ENCODE results near the gene PTOV1. TPM values are rescaled to one million over a fixed set of nuclear protein-coding genes. Genes with fewer than 3 reads are reported as not detected.

The PTOV1 gene
- total RNA-seq, 2 experiments from 2014 or later, result 105 to 124 TPM

DNA sequence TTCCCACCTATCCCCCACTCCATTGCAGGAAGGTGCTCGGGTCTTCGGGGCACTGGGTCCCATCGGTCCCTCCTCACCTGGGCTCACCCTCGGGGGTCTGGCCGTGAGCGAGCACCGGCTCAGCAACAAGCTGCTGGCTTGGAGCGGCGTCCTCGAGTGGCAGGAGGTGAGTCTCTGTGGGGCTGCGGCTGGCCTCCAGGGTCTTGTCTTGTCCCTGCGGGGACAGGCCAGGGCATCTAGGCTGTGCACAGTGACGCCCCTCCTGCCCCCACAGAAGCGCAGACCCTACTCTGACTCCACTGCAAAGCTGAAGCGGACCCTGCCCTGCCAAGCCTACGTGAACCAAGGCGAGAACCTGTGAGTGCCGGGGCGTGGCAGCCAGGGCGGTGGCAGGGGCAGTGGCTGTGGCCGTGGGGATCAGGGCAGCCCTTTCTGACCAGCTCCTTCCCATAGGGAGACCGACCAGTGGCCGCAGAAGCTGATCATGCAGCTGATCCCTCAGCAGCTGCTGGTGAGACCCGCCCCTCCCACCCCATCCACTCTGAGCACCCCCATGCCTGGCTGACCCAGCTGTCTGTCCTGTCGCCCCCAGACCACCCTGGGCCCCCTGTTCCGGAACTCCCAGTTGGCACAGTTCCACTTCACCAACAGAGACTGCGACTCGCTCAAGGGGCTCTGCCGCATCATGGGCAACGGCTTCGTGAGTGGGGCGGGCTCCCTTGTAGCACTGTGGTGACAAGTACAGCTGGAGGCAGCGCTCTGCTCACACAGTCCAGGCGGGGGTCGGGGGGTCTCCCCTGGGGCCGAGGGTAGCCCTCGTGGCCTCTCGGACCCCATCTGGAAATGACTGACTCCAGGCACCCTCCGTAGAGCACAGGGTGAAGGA, 3.7 kb downstream of the PTOV1 start:
- H3K27ac ChIP-seq (ENCODE audit: low read depth, low read length, poor library complexity, severe bottlenecking), result no peak overlapping the region
- BruUV-seq (replicated peaks), result no TSS peak
- no peaks in the 10 kb centered on the region for H3K9me3 ChIP-seq (ENCODE audit: low read length)
- intact Hi-C loops (cut with micrococcal nuclease; ENCODE audit: unreplicated experiment), result no loop called here
- no peak for TF ChIP-seq EZH2phosphoT487 (IDR thresholded peaks at IDR 0.05; ENCODE audit: borderline replicate concordance, low read depth, low read length)
- TF ChIP-seq, protein P1, sequence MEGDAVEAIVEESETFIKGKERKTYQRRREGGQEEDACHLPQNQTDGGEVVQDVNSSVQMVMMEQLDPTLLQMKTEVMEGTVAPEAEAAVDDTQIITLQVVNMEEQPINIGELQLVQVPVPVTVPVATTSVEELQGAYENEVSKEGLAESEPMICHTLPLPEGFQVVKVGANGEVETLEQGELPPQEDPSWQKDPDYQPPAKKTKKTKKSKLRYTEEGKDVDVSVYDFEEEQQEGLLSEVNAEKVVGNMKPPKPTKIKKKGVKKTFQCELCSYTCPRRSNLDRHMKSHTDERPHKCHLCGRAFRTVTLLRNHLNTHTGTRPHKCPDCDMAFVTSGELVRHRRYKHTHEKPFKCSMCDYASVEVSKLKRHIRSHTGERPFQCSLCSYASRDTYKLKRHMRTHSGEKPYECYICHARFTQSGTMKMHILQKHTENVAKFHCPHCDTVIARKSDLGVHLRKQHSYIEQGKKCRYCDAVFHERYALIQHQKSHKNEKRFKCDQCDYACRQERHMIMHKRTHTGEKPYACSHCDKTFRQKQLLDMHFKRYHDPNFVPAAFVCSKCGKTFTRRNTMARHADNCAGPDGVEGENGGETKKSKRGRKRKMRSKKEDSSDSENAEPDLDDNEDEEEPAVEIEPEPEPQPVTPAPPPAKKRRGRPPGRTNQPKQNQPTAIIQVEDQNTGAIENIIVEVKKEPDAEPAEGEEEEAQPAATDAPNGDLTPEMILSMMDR (conservative IDR thresholded peaks at IDR 0.05; ENCODE audit: low read length), result no peak
- no peak overlapping the region for H3K4me2 ChIP-seq (ENCODE audit: low read length)
- H3K9me2 ChIP-seq (ENCODE audit: insufficient read depth, low read length), result no peaks in the 10 kb centered on the region
- H3K36me3 ChIP-seq (ENCODE audit: insufficient read depth, low read length), result peaks cover 62% of the 10 kb centered on the region
- POLR2A ChIA-PET, result no interaction called here
- CTCF ChIA-PET (ENCODE audit: unreplicated experiment), result no interaction called here
- no peak overlapping the region for H3K4me3 ChIP-seq (ENCODE audit: low read depth, low read length, poor library complexity, severe bottlenecking)
- no peak for DNase-seq (ENCODE audit: low spot score)
- H2AFZ ChIP-seq (ENCODE audit: low read length), result no peak overlapping the region
- peaks cover 24% of the 10 kb centered on the region for H3K79me2 ChIP-seq (ENCODE audit: insufficient read depth, low read depth, low read length)
- peaks cover 28% of the 10 kb centered on the region for H3K4me1 ChIP-seq (ENCODE audit: insufficient read depth, low read length, poor library complexity, severe bottlenecking)
- H4K20me1 ChIP-seq (ENCODE audit: insufficient read depth, low read length), result peaks cover 20% of the 10 kb centered on the region

DNA sequence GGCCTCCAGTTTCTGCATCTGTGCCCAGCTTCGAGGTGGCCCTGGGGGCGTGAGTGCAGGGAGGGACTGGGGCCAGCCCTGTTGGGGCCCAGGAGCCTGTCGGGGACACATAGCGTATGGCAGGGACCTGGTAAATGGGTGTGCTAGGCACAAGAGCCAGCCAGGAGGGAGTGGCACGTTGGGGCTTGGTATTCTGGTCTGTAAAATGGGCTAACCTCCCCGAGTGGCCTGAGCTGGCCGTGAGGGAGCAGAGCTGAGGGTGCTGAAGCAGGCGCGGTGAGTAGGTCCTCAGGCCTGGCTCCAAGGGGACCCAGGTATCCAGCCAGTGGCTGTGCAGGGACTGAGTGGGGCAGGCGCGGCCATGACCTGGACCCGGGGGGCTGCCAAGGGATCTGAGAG, 4.3 kb downstream of the PTOV1 start:
- H3K36me3 ChIP-seq (ENCODE audit: insufficient read depth, low read length), result peaks cover 69% of the 10 kb centered on the region
- no peak overlapping the region for H3K27ac ChIP-seq (ENCODE audit: low read depth, low read length, poor library complexity, severe bottlenecking)

More for the DNA sequence above, 4.3 kb downstream of the PTOV1 start:
- Histone ChIP-seq H3K4me1 (ENCODE audit: insufficient read depth, low read length, poor library complexity, severe bottlenecking) (peaks cover 22% of the 10 kb centered on the region), H3K79me2 (ENCODE audit: insufficient read depth, low read depth, low read length) (peaks cover 24% of the 10 kb centered on the region), H3K9me2 (ENCODE audit: insufficient read depth, low read length) (no peaks in the 10 kb centered on the region), H2AFZ (ENCODE audit: low read length) (no peak overlapping the region), H3K4me2 (ENCODE audit: low read length) (no peak overlapping the region), H3K9me3 (ENCODE audit: low read length) (no peaks in the 10 kb centered on the region), H3K4me3 (ENCODE audit: low read depth, low read length, poor library complexity, severe bottlenecking) (no peak overlapping the region), H4K20me1 (ENCODE audit: insufficient read depth, low read length) (peaks cover 20% of the 10 kb centered on the region)
- no peak for DNase-seq (ENCODE audit: low spot score)
- BruUV-seq (replicated peaks), result no TSS peak
- intact Hi-C loops (cut with micrococcal nuclease; ENCODE audit: unreplicated experiment), result no loop called here
- TF ChIP-seq EZH2phosphoT487 (IDR thresholded peaks at IDR 0.05; ENCODE audit: borderline replicate concordance, low read depth, low read length), result no peak
- TF ChIP-seq, protein P1 (conservative IDR thresholded peaks at IDR 0.05; ENCODE audit: low read length), result no peak
- ChIA-PET CTCF (ENCODE audit: unreplicated experiment) (no interaction called here), POLR2A (no interaction called here)
